Psoas muscle (tissue), 8 donors: ENCODE measurements around the gene RPL28. TPM values are rescaled to one million over a fixed set of nuclear protein-coding genes. Genes with fewer than 3 reads are reported as not detected.

Experiments
- ATAC-seq, 4 donors: fragments of 200-7000 bp; cut with Tn5 transposase; one replicate each; pipeline ENCODE4 v1.9.1; 2020; ENCODE audit warnings: moderate library complexity in 3 of 4, mild to moderate bottlenecking in 2 of 4
- DNase-seq, 2 donors: peaks; one replicate each; pipeline ENCODE4 v3.0.0-alpha.2; 2020
- H3K27ac ChIP-seq: fragments of 200-600 bp; one replicate; pipeline ENCODE4 v1.8.0; 2022
- H3K27me3 ChIP-seq, 3 donors: fragments of 200-600 bp in 1 of 3; one replicate each; pipeline versions ENCODE4 v1.6.1 to v1.8.0; 2013 to 2022; ENCODE audit warnings: low read length in 2 of 3, mild to moderate bottlenecking in 2 of 3, moderate library complexity in 1 of 3; ENCODE audit not compliant: insufficient read depth in 3 of 3
- H3K36me3 ChIP-seq, 2 donors: fragments of 200-600 bp in 1 of 2; one replicate each; pipeline versions ENCODE4 v1.6.1 to v1.8.0; 2013 to 2022; ENCODE audit warnings: low read depth in 1 of 2, mild to moderate bottlenecking in 1 of 2, moderate library complexity in 1 of 2; ENCODE audit not compliant: insufficient read depth in 1 of 2
- H3K4me1 ChIP-seq: fragments of 200-600 bp; one replicate; pipeline ENCODE4 v1.8.0; 2022
- H3K4me3 ChIP-seq: fragments of 200-600 bp; one replicate; pipeline ENCODE4 v1.8.0; 2022; ENCODE audit warnings: mild to moderate bottlenecking
- H3K9me3 ChIP-seq: fragments of 200-600 bp; one replicate; pipeline ENCODE4 v1.8.0; 2022
- WGBS, 3 donors: extraction: QIAGEN DNeasy Blood & Tissue Kit; methylation state at CpG; one replicate each; pipeline versions ENCODE4 v1.1.6 to v1.1.7; 2013; 5-methylcytosine and 5-hydroxymethylcytosine counted together
- intact Hi-C, 2 donors: fragments of 100-400 bp; cut with DNase I; formaldehyde crosslinking; loops; one replicate each; pipeline versions ENCODE4 v1.11.0 to v1.14.2; 2022
- polyA plus RNA-seq, 3 donors: library from polyadenylated mRNA; stranded (reverse); fragments of 200-250 nt; gene quantifications; one replicate each; pipeline ENCODE4 v1.2.3, GENCODE V29; 2013
- total RNA-seq, 4 donors: library from RNA; stranded (reverse); fragmentation: NEBNext Ultra II Directional in 2 of 4; extraction: Animal tissue kit (Norgen Biotek cat#: 25700) in 2 of 4; gene quantifications; one replicate each; pipeline versions ENCODE4 v1.2.1 to v1.2.4, GENCODE V29; 2021 to 2023
- TF ChIP-seq, protein P1 (sequence below): fragments of 200-600 bp; IDR thresholded peaks from one replicate; pipeline ENCODE4 v1.8.0; 2022; ENCODE audit warnings: antibody characterized with exemption
- donor health status: healthy with polysubstance abuse.
- donor health status: DM: no; HTN: no; CAD: no; lungs with moderate emphysema.
- donor health status: Bipolar disorder and iron deficiency.
- donor health status: healthy.
- donor health status: DM: yes; HTN: yes; CAD: no.
- donor health status: DM: no; HTN: no; CAD: no.
- donor health status: DM: no; HTN: no; CAD: no.
- donor health status: DM: yes; HTN: yes; CAD: no.

The RPL28 gene
- total and polyA plus RNA-seq, 7 donors = 547 to 1,362 (median 675) TPM

DNA sequence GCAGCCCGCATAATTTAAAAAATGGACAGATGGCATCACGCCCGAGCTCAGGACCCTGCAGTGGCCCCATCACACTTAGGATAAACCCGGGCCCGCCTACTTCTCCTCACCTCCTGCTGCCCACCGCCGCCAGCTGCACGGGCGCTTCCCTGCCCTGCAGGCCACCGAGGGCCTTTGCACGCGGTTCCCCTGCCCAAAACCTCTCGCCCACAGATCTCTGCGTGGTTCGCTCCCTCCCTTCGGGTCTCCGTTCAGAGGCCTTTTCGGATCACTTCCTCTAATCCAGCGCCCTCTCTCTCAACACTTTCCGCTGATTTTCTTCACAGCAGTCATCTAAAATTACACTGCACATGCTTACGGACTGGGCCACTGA lies 55.6 kb downstream of the RPL28 start:
- Histone ChIP-seq H3K36me3 (no peaks in the 10 kb centered on the region), H3K27me3 (peaks cover 3 to 89% (median 47%) of the 10 kb centered on the region in 3 donors), H3K4me3 (no peak overlapping the region), H3K9me3 (no peaks in the 10 kb centered on the region), H3K27ac (no peak overlapping the region), H3K4me1 (no peaks in the 10 kb centered on the region)
- ATAC-seq (no peak), DNase-seq (no peak)
- intact Hi-C loops = no loop called here
- 2 to 5% (median 4%) methylated on average over 21 of the region's 21 CpGs for WGBS, 3 donors
- TF ChIP-seq, protein P1, sequence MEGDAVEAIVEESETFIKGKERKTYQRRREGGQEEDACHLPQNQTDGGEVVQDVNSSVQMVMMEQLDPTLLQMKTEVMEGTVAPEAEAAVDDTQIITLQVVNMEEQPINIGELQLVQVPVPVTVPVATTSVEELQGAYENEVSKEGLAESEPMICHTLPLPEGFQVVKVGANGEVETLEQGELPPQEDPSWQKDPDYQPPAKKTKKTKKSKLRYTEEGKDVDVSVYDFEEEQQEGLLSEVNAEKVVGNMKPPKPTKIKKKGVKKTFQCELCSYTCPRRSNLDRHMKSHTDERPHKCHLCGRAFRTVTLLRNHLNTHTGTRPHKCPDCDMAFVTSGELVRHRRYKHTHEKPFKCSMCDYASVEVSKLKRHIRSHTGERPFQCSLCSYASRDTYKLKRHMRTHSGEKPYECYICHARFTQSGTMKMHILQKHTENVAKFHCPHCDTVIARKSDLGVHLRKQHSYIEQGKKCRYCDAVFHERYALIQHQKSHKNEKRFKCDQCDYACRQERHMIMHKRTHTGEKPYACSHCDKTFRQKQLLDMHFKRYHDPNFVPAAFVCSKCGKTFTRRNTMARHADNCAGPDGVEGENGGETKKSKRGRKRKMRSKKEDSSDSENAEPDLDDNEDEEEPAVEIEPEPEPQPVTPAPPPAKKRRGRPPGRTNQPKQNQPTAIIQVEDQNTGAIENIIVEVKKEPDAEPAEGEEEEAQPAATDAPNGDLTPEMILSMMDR = no peak

DNA sequence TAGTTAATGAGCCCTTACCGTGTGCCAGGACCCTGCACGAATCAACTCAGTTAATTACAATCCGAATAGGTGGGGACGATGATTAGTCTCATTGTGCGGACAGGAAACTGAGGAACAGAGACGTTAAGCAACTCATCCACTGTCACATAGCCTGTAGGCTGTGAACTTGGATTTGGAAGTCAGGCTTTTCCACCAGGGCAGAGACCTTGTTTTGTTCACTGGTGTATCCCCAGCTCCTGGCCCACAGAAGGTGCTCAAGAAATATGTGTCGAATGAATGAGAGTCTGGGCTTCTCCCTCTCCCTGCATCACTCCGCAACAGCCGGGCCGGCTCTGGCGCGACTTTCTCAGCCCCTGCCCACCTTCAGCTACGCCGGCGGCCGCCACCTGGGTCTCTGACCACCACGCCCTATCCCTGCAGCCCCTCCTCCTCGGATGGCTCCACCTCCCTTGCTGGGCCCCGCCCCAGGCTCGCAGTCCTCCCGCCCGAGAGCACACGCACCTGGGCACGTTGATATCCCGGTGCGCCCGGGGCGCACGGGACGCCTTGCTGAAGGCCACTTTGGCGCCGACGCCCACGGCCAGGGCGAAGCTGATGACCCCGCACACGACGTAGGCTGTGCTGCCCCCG lies 56.1 kb downstream of the RPL28 start:
- DNase-seq = no peak
- TF ChIP-seq, protein P1 = no peak

DNA sequence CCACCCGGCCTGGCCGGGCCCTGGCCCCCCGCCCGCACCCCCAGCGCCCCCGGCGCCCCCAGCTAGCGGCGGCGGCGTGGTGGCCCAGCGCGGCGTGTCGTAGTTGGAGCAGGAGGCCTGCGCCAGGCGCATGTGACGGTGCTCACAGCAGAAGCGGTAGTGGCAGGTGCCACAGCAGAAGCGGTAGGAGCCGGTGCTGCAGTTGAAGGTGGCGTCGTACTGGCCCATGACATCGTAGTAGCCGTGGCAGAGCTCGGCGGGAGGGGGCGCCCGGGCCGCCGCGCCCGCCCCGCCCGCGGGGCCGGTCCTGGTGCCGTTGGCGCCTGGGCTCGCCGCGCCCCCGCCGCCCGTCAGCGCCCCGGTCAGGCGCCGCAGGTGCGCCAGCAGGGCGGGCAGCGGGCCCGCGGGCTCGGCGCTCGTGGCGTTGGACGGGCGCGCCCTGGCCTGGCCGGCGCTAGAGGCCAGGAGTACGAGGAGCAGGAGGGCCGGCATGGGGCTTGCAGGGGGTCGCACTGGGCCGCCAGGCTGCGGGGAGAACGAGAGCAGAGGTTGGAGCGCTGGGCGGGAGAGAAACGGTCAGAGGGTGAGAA lies 56.7 kb downstream of the RPL28 start:
- no peak overlapping the region for H3K4me3 ChIP-seq
- H3K27ac ChIP-seq = no peak overlapping the region
- intact Hi-C loops = no loop called here
- 1% methylated on average over 37 to 72 of the region's 72 CpGs for WGBS, 3 donors
- H3K9me3 ChIP-seq = no peaks in the 10 kb centered on the region
- TF ChIP-seq, protein P1 = no peak
- DNase-seq = no peak
- ATAC-seq = no peak
- no peaks in the 10 kb centered on the region for H3K4me1 ChIP-seq
- no peaks in the 10 kb centered on the region for H3K36me3 ChIP-seq
- H3K27me3 ChIP-seq = peaks cover 3 to 87% (median 44%) of the 10 kb centered on the region in 3 donors

More for the DNA sequence above, 56.1 kb downstream of the RPL28 start:
- no peak for ATAC-seq
- H3K4me1 ChIP-seq = no peaks in the 10 kb centered on the region
- peaks cover 3 to 89% (median 46%) of the 10 kb centered on the region in 3 donors for H3K27me3 ChIP-seq
- H3K9me3 ChIP-seq = no peaks in the 10 kb centered on the region
- H3K27ac ChIP-seq = no peak overlapping the region
- no peaks in the 10 kb centered on the region for H3K36me3 ChIP-seq
- intact Hi-C loops = no loop called here
- no peak overlapping the region for H3K4me3 ChIP-seq
- WGBS, 3 donors = 2% methylated on average over 32 to 39 of the region's 39 CpGs

DNA sequence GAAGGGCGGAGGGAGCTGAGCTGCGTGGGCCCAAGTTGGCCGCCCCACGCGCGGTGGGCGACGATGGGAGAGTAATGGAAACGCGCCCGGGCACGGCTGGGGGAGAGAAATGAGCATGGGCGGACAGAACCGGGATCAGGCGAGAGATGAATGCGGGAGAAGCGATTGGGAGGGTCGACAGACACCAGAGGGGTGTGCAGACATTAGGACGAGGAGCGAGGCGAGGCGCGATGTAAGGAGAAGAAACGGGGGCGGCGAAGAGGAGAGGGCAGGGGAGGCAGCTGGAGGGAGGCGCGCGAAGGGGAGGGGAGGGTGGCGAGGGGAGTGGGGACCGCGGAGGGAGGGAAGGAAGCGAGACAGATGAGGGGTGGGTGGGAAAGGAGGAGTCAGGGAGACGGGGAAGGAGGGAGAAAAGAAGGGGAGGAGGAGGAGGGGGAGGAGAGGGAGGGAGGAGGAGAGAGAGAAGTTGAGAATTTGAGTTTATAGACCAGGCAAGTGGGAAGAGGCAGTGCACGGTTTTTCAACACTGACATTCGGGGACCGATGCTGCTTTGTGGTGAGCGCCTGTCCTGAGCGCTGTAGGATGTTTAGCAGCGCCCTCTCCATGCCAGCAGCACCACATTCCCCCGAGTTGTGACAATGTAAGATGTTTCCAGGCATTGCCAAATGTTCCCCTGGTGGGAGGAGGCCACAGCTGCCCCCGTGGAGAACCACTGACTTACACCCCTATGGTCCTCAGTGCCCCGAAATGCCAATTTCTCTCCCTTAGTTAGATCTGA lies 57.5 kb downstream of the RPL28 start, which contains the start of gene SHISA7:
SHISA7 (minus strand) TSS at position 256 of the 779 bp plus-strand sequence. CDS start 437 bp downstream, outside the sequence.
- Histone ChIP-seq H3K27me3 (peaks cover 3 to 85% (median 47%) of the 10 kb centered on the region in 3 donors), H3K36me3 (no peaks in the 10 kb centered on the region), H3K27ac (no peak within 1 kb of the TSS), H3K9me3 (no peaks in the 10 kb centered on the region), H3K4me3 (no peak within 1 kb of the TSS), H3K4me1 (no peaks in the 10 kb centered on the region)
- TF ChIP-seq, protein P1 = no peak
- ATAC-seq (no peak), DNase-seq (no peak)
- 2% methylated on average over 37 to 43 of the region's 43 CpGs for WGBS, 3 donors
- intact Hi-C loops = no loop called here
